Measurements from ENCODE around the gene FAS. TPM values are rescaled to one million over a fixed set of nuclear protein-coding genes. Genes with fewer than 3 reads are reported as not detected.

Gene FAS
- polyA plus RNA-seq, 1 of the 3 experiments (the other 2 are of a cell fraction), result 31.5 TPM

DNA sequence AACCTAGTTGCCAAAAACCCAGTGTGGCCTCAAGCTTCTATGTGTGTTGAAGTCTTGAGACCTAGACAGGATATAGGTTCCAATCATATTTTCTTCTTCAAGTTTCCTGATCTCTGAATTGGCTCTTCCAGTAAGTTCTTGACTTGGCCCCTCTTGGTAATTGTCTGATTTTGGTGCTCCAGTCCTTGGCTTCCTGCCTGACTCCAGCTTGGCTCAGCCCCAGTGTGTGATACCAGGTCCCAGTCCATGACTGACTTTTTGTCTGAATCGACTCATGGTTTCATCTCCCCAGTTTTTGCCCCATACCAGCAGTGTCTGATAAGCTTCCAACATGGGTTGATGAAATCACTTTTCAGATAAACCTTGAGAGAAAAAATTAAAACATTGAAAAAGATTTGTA, 72.3 kb downstream of the FAS start:
- H3K4me3 ChIP-seq (ENCODE audit: low read depth in 2 of 2, low read length in 1 of 2), result no peak overlapping the region
- no peaks in the 10 kb centered on the region for H3K79me2 ChIP-seq (ENCODE audit: insufficient read depth)
- TF ChIP-seq EZH2phosphoT487 (IDR thresholded peaks at IDR 0.05; ENCODE audit: borderline replicate concordance, low read depth), result no peak
- no peak for TF ChIP-seq GABPA (IDR thresholded peaks at IDR 0.05; ENCODE audit: low read depth)
- no peak for TF ChIP-seq NRF1 (IDR thresholded peaks at IDR 0.05; ENCODE audit: low read depth, low read length)
- no peak for TF ChIP-seq RCOR1 (IDR thresholded peaks at IDR 0.05; ENCODE audit: low read length)
- TF ChIP-seq MEF2A (IDR thresholded peaks at IDR 0.05; ENCODE audit: borderline replicate concordance, low read depth), result no peak
- TF ChIP-seq, protein P1, sequence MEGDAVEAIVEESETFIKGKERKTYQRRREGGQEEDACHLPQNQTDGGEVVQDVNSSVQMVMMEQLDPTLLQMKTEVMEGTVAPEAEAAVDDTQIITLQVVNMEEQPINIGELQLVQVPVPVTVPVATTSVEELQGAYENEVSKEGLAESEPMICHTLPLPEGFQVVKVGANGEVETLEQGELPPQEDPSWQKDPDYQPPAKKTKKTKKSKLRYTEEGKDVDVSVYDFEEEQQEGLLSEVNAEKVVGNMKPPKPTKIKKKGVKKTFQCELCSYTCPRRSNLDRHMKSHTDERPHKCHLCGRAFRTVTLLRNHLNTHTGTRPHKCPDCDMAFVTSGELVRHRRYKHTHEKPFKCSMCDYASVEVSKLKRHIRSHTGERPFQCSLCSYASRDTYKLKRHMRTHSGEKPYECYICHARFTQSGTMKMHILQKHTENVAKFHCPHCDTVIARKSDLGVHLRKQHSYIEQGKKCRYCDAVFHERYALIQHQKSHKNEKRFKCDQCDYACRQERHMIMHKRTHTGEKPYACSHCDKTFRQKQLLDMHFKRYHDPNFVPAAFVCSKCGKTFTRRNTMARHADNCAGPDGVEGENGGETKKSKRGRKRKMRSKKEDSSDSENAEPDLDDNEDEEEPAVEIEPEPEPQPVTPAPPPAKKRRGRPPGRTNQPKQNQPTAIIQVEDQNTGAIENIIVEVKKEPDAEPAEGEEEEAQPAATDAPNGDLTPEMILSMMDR (IDR thresholded peaks at IDR 0.05), result no peak
- TF ChIP-seq, protein P2, sequence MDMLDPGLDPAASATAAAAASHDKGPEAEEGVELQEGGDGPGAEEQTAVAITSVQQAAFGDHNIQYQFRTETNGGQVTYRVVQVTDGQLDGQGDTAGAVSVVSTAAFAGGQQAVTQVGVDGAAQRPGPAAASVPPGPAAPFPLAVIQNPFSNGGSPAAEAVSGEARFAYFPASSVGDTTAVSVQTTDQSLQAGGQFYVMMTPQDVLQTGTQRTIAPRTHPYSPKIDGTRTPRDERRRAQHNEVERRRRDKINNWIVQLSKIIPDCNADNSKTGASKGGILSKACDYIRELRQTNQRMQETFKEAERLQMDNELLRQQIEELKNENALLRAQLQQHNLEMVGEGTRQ (IDR thresholded peaks at IDR 0.05; ENCODE audit: borderline replicate concordance, low read depth, low read length), result no peak
- TF ChIP-seq GATA2 (CRISPR knock-in tag; IDR thresholded peaks at IDR 0.05), result no peak
- TF ChIP-seq RXRA (IDR thresholded peaks at IDR 0.05; ENCODE audit: borderline replicate concordance, low read depth), result no peak
- TF ChIP-seq TEAD4 (IDR thresholded peaks at IDR 0.05; ENCODE audit: borderline replicate concordance, insufficient read depth), result no peak
- TF ChIP-seq EP300 (IDR thresholded peaks at IDR 0.05; ENCODE audit: borderline replicate concordance in 1 of 2, low read depth in 1 of 2, low read length in 1 of 2), result no peak
- TF ChIP-seq, protein P3, sequence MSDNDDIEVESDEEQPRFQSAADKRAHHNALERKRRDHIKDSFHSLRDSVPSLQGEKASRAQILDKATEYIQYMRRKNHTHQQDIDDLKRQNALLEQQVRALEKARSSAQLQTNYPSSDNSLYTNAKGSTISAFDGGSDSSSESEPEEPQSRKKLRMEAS (IDR thresholded peaks at IDR 0.05; ENCODE audit: low read depth), result no peak
- TF ChIP-seq, protein P4, sequence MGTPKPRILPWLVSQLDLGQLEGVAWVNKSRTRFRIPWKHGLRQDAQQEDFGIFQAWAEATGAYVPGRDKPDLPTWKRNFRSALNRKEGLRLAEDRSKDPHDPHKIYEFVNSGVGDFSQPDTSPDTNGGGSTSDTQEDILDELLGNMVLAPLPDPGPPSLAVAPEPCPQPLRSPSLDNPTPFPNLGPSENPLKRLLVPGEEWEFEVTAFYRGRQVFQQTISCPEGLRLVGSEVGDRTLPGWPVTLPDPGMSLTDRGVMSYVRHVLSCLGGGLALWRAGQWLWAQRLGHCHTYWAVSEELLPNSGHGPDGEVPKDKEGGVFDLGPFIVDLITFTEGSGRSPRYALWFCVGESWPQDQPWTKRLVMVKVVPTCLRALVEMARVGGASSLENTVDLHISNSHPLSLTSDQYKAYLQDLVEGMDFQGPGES (IDR thresholded peaks at IDR 0.05; ENCODE audit: low read depth, low read length), result no peak
- TF ChIP-seq RFX5 (IDR thresholded peaks at IDR 0.05; ENCODE audit: low read length), result no peak
- no peak for TF ChIP-seq ELF1 (IDR thresholded peaks at IDR 0.05)
- TF ChIP-seq, protein P5, sequence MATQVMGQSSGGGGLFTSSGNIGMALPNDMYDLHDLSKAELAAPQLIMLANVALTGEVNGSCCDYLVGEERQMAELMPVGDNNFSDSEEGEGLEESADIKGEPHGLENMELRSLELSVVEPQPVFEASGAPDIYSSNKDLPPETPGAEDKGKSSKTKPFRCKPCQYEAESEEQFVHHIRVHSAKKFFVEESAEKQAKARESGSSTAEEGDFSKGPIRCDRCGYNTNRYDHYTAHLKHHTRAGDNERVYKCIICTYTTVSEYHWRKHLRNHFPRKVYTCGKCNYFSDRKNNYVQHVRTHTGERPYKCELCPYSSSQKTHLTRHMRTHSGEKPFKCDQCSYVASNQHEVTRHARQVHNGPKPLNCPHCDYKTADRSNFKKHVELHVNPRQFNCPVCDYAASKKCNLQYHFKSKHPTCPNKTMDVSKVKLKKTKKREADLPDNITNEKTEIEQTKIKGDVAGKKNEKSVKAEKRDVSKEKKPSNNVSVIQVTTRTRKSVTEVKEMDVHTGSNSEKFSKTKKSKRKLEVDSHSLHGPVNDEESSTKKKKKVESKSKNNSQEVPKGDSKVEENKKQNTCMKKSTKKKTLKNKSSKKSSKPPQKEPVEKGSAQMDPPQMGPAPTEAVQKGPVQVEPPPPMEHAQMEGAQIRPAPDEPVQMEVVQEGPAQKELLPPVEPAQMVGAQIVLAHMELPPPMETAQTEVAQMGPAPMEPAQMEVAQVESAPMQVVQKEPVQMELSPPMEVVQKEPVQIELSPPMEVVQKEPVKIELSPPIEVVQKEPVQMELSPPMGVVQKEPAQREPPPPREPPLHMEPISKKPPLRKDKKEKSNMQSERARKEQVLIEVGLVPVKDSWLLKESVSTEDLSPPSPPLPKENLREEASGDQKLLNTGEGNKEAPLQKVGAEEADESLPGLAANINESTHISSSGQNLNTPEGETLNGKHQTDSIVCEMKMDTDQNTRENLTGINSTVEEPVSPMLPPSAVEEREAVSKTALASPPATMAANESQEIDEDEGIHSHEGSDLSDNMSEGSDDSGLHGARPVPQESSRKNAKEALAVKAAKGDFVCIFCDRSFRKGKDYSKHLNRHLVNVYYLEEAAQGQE (IDR thresholded peaks at IDR 0.05; ENCODE audit: low read depth, low read length), result no peak
- H3K9me2 ChIP-seq, result no peaks in the 10 kb centered on the region
- DNase-seq, result no peak
- no peaks in the 10 kb centered on the region for H3K36me3 ChIP-seq (replicated peaks in 1 of 2; ENCODE audit: control insufficient read depth in 1 of 2, insufficient read depth in 2 of 2, low read length in 1 of 2)
- no peak overlapping the region for H2AFZ ChIP-seq (ENCODE audit: low read depth)
- ChIA-PET CTCF (interaction anchor here (1.0 to 1.9 kb wide), 5 partner anchors 8 to 155 kb away, joined by 3 to 5 read pairs (median 4); no protein-coding TSS in a partner anchor), POLR2A (no interaction called here)
- H4K20me1 ChIP-seq (ENCODE audit: insufficient read depth), result no peaks in the 10 kb centered on the region
- H3K9ac ChIP-seq, result no peak overlapping the region
- H3K27me3 ChIP-seq (ENCODE audit: insufficient read depth), result no peaks in the 10 kb centered on the region
- 12% methylated on average over 1 of the region's 1 CpG for WGBS (ENCODE audit: low lambda C conversion rate)
- no peaks in the 10 kb centered on the region for H3F3A ChIP-seq (replicated peaks; ENCODE audit: insufficient read depth)
- H3K4me1 ChIP-seq (ENCODE audit: control insufficient read depth in 1 of 2, insufficient read depth in 2 of 2, low read depth in 1 of 2, low read length in 1 of 2), result peaks cover 0 to 2% of the 10 kb centered on the region in 2 experiments; a peak in 2 of 4 replicates
- H3K4me2 ChIP-seq, result no peak overlapping the region
- H3K9me3 ChIP-seq, result no peaks in the 10 kb centered on the region
- H3K27ac ChIP-seq (ENCODE audit: low read depth in 2 of 2, low read length in 1 of 2), result no peak overlapping the region
